Esophagus squamous epithelium (tissue), 5 donors: Measurements from ENCODE around the gene PROSER2. TPM values are rescaled to one million over a fixed set of nuclear protein-coding genes. Genes with fewer than 3 reads are reported as not detected.

Experiments used
- DNase-seq: peaks from one replicate; lab custom pipeline; 2025; lab: John Stamatoyannopoulos, UW
- H3K27ac ChIP-seq, 4 donors: fragments of 200-600 bp; sonication (generic); one replicate each; pipeline ENCODE4 v1.5.1; 2016 to 2019; ENCODE audit warnings: mild to moderate bottlenecking in 1 of 4
- H3K27me3 ChIP-seq, 4 donors: fragments of 200-600 bp; sonication (generic); 1 replicate in 3 of 4; 2 replicates in 1 of 4; pipeline versions ENCODE4 v1.5.1 to v1.6.0; 2017 to 2021; ENCODE audit warnings: antibody characterized with exemption in 1 of 4
- H3K36me3 ChIP-seq, 3 donors: fragments of 200-600 bp; sonication (generic); one replicate each; pipeline ENCODE4 v1.5.1; 2016 to 2019
- H3K4me1 ChIP-seq, 3 donors: fragments of 200-600 bp; sonication (generic); one replicate each; pipeline ENCODE4 v1.5.1; 2017 to 2019
- H3K4me3 ChIP-seq, 4 donors: fragments of 200-600 bp; sonication (generic); 1 replicate in 3 of 4; 2 replicates in 1 of 4; pipeline ENCODE4 v1.5.1; 2016 to 2019; ENCODE audit warnings: mild to moderate bottlenecking in 2 of 4, moderate library complexity in 1 of 4
- H3K9me3 ChIP-seq, 3 donors: fragments of 200-600 bp; sonication (generic); one replicate each; pipeline ENCODE4 v1.5.1; 2016 to 2019
- POLR2A ChIP-seq, 4 donors: fragments of 450-650 bp; IDR thresholded peaks; one replicate each; pipeline ENCODE4 v1.6.1; 2017; ENCODE audit warnings: antibody characterized with exemption in 4 of 4, mild to moderate bottlenecking in 4 of 4, moderate library complexity in 3 of 4
- WGBS, 2 donors: methylation state at CpG; one replicate each; pipeline ENCODE4 v1.1.5; 2018; 5-methylcytosine and 5-hydroxymethylcytosine counted together
- intact Hi-C: fragments of 100-400 bp; cut with DNase I; formaldehyde crosslinking; loops from one replicate; pipeline ENCODE4 v1.15.0; 2022
- total RNA-seq, 4 donors: library from RNA; depleted of rRNA; stranded (reverse); fragments of >200 nt; gene quantifications; one replicate each; pipeline ENCODE4 v1.1.0, GENCODE V29; 2016
- TF ChIP-seq, protein P1 (sequence below), 6 experiments: fragments of 450-650 bp in 4 of 6; fragments of 200-600 bp in 2 of 6; sonication (generic) in 2 of 6; IDR thresholded peaks; one replicate each; pipeline ENCODE4 v1.5.1; 2016 to 2019; ENCODE audit warnings: antibody characterized with exemption in 6 of 6, mild to moderate bottlenecking in 4 of 6, moderate library complexity in 4 of 6
- donor health status: DM: yes; HTN: yes; CAD: no.

Gene PROSER2
- total RNA-seq, 4 donors from 2014 or later, result 6.4 to 15.5 (median 11.1) TPM

DNA sequence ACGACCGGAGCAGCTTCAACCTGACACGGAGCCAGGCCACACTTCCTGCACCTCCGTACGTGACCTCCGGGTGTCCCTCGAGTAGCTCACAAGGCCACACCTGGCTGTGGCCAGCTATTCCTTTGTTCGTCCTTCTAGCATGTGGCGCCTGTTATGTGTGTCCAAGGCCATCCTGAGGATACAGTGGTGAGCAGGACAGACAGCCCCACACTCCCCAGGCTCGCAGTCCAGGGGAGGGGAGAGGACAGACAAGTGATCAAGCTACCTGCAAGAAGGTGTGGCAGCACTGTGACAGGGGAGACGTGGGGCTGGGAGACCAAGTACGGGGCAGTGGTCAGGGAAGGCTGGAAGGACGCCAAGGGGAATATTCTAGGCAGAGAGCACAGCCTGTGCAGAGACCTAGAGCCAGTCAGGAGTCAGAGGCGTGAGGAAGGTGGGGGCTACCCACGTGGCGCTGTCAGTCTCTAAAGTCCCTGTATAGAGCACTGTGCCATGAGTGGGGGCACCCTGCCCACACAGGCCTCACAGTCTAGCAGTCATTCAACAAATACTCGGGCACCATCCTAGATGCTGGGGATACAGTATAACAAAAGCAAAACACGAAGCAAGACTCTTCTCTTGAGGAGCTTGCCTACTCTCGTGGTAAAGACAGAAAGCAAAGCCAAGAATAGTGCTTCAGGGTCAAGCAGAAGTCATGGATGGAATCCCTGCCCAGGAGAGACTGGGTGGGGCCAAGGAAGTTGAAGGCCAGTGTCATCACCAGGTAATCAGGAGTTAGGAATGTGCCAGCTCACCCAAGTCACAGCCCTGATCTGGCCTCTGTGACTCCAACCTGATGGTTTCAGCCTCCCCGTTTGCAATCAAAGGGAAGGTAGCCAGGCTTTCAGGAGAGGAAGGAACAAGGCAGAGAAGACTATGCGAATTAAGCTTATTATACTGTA, 58.6 kb downstream of the PROSER2 start:
- Histone ChIP-seq H3K36me3 (no peaks in the 10 kb centered on the region), H3K27ac (peak overlapping the region; percentile 63 to 78 (median 70)), H3K27me3 (no peaks in the 10 kb centered on the region), H3K9me3 (no peaks in the 10 kb centered on the region), H3K4me3 (no peak overlapping the region), H3K4me1 (peaks cover 7 to 69% (median 10%) of the 10 kb centered on the region in 3 donors)
- intact Hi-C loops, result no loop called here
- no peak for TF ChIP-seq POLR2A (IDR thresholded peaks at IDR 0.05)
- TF ChIP-seq, protein P1, sequence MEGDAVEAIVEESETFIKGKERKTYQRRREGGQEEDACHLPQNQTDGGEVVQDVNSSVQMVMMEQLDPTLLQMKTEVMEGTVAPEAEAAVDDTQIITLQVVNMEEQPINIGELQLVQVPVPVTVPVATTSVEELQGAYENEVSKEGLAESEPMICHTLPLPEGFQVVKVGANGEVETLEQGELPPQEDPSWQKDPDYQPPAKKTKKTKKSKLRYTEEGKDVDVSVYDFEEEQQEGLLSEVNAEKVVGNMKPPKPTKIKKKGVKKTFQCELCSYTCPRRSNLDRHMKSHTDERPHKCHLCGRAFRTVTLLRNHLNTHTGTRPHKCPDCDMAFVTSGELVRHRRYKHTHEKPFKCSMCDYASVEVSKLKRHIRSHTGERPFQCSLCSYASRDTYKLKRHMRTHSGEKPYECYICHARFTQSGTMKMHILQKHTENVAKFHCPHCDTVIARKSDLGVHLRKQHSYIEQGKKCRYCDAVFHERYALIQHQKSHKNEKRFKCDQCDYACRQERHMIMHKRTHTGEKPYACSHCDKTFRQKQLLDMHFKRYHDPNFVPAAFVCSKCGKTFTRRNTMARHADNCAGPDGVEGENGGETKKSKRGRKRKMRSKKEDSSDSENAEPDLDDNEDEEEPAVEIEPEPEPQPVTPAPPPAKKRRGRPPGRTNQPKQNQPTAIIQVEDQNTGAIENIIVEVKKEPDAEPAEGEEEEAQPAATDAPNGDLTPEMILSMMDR (IDR thresholded peaks at IDR 0.05), result no peak
- DNase-seq, result no peak
- 75 to 77% methylated on average over 17 to 18 of the region's 21 CpGs for WGBS, 2 donors

DNA sequence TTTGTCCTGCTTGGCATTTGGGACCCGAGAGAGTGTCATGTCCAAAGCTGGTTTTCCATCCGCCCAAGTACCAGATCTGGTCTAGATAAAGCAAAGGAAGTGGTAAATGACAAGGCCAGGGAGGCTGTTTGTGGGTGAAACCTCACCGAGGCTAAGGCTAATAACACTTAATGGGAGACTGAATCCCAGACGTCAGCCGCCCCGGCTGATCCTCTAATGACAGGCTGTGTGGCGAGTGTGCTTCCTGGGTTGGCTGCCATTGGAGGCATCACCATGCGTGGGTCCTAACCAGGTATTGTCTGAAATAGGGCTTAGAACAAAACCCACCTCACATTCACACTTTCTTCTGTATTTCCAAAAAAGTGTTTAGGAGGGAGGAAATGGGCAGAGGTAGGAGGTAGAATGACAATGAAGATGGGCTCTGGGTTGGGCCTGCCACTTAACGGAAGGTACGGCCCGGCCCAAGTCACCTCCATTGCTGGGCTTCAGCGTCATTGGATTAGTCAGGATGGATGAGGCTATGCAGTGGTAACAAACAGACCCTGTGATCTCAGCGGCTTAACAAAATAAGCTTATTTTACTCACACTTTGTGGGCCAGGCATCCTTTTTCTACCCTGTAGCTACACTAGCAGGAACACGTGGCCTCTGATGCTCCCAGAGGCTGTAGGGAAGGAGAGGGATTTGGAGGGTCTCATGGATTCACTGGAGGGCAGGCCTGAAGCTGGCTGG, 59.7 kb downstream of the PROSER2 start:
- 78 to 82% methylated on average over 13 to 14 of the region's 14 CpGs for WGBS, 2 donors
- intact Hi-C loops, result no loop called here
- Histone ChIP-seq H3K9me3 (no peaks in the 10 kb centered on the region), H3K4me1 (peaks cover 6 to 67% (median 14%) of the 10 kb centered on the region in 3 donors), H3K27ac (peak overlapping the region; percentile 39 to 75 (median 58)), H3K4me3 (no peak overlapping the region), H3K27me3 (no peaks in the 10 kb centered on the region), H3K36me3 (no peaks in the 10 kb centered on the region)
- no peak for DNase-seq
- TF ChIP-seq, protein P1 (IDR thresholded peaks at IDR 0.05), result no peak
- TF ChIP-seq POLR2A (IDR thresholded peaks at IDR 0.05), result no peak

DNA sequence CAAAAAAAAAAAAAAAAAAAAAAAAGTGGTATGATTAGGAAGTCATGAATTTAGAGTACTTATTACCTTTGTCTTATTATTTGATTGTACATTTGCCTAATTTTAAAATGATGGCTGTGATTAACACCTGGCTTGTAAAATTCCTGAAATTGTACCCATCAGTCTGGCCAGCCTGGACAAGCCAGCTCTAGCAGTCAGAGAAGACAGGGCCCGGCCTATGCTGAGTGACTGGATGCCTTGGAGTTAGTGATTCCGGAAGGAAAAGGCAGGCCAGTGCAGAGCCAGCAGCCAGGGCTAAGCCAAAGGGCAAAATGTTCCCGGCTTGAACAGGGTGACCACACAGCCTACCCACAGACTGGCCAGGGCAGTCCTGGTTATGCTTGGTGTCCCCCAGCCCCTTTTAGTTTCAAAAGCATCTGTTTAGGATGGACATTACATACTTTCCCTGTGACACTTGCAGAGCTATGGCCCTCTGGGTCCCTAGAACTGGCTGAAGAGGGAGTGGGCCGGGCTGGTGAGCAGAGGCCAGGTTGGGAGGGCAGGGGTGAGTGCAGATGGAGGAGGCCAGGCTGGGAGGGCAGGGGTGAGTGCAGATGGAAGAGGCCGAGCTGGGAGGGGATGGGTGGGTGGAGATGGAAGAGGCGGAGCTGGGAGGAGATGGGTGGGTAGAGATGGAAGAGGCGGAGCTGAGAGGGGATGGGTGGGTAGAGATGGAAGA, 61.7 kb downstream of the PROSER2 start:
- TF ChIP-seq POLR2A (IDR thresholded peaks at IDR 0.05), result no peak
- TF ChIP-seq, protein P1 (IDR thresholded peaks at IDR 0.05), result no peak
- Histone ChIP-seq H3K27ac (peak overlapping the region in 3 of 4 donors; percentile 53 to 75 (median 66)), H3K4me1 (peaks cover 6 to 61% (median 14%) of the 10 kb centered on the region in 3 donors), H3K4me3 (no peak overlapping the region), H3K36me3 (no peaks in the 10 kb centered on the region), H3K27me3 (no peaks in the 10 kb centered on the region), H3K9me3 (no peaks in the 10 kb centered on the region)
- WGBS, 2 donors, result 63 to 100% methylated on average over 1 to 3 of the region's 7 CpGs
- DNase-seq, result no peak
- intact Hi-C loops, result no loop called here

DNA sequence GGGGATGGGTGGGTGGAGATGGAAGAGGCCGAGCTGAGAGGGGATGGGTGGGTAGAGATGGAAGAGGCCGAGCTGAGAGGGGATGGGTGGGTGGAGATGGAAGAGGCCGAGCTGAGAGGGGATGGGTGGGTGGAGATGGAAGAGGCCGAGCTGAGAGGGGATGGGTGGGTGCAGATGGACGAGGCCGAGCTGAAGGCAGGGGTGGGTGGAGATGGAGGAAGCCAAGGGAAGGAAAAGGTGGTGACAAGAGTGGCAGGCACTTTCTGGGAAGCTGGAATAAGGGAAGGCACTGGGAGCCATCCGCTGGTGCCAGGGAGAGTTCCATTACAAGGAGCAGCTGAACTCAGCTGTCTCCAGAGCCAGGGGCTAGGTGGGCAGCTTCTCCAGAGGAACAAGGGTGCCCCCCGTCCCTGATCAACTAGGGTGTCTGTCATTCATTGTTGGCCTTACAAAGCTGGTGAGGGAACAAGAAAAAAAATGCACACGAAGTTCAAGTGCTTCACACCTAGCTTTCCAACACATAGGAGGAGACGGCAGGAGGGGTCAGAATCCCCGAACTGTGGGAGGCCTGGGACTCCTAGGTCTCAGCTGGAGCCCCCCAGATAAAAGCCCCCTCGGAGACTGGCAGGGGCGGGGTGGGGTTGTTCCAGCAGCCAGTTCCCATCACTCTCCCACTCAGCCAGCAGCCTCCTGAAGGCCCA, 62.4 kb downstream of the PROSER2 start:
- TF ChIP-seq, protein P1 (IDR thresholded peaks at IDR 0.05), result no peak
- no peak for TF ChIP-seq POLR2A (IDR thresholded peaks at IDR 0.05)
- Histone ChIP-seq H3K36me3 (no peaks in the 10 kb centered on the region), H3K27me3 (no peaks in the 10 kb centered on the region), H3K27ac (peak overlapping the region in 1 of 4 donors; percentile 36), H3K9me3 (no peaks in the 10 kb centered on the region), H3K4me1 (peaks cover 6 to 54% (median 13%) of the 10 kb centered on the region in 3 donors), H3K4me3 (no peak overlapping the region)
- no peak for DNase-seq
- 82 to 85% methylated on average over 9 of the region's 13 CpGs for WGBS, 2 donors
- intact Hi-C loops, result no loop called here
